ENCODE results near the gene GOLGA6L1. TPM values are rescaled to one million over a fixed set of nuclear protein-coding genes. Genes with fewer than 3 reads are reported as not detected.
"Not testable (repeated sequence)": the region's sequence is repeated elsewhere in the genome, so short reads cannot be mapped to it uniquely, and the experiment has no call there.

Gene GOLGA6L1, protein sequence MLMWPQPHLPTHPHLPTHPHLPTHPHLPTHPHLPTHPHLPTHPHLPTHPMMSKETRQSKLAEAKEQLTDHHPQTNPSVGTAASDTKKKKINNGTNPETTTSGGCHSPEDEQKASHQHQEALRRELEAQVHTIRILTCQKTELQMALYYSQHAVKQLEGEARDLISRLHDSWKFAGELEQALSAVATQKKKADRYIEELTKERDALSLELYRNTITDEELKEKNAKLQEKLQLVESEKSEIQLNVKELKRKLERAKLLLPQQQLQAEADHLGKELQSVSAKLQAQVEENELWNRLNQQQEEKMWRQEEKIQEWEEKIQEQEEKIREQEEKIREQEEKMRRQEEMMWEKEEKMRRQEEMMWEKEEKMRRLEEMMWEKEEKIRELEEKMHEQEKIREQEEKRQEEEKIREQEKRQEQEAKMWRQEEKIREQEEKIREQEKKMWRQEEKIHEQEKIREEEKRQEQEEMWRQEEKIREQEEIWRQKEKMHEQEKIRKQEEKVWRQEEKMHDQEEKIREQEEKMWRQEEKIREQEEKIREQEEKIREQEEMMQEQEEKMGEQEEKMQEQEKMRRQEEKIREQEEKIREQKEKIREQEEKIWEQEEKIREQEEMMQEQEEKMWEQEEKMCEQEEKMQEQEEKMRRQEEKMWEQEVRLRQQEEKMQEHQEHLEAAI
- not detected for total RNA-seq
- not detected for polyA plus RNA-seq

DNA sequence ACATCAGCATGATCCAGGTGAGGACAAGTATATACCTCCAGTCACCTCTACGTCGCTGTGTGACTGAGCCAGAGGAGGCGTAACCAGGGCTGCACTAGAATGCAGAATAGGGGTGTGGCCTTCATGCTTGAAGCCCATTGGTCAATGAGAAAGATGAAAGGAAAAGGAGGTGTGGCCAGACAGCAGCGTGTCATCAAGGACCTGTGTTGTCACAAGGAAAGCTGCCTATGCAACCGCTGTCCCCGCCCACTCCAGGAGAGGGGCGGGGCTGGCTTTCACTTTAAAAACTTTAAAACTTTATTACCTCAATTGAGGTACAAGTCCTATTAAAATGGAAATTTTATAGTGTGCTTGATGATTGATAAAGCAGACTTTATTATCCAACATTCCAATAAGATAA, at the start of gene GOLGA6L1:
TSS of gene GOLGA6L1 (minus strand) at position 101 of the 400 bp plus-strand sequence. CDS start at position 10, 91 bp downstream.
- H3K36me3 Mint-ChIP-seq; H3K27me3 ChIP-seq (ENCODE audit: insufficient read depth, low read length, poor library complexity, severe bottlenecking); H3K27ac Mint-ChIP-seq; H3K4me1 Mint-ChIP-seq; H3K9me3 ChIP-seq (ENCODE audit: low read length); CTCF ChIA-PET; H3K4me3 ChIP-seq (ENCODE audit: low read length); H3K9me3 Mint-ChIP-seq; H3K4me3 Mint-ChIP-seq; DNase-seq; POLR2A ChIA-PET; H3K27me3 Mint-ChIP-seq; H3K27ac ChIP-seq (ENCODE audit: low read depth, low read length); H3K36me3 ChIP-seq (ENCODE audit: insufficient read depth, low read length); H3K4me1 ChIP-seq (ENCODE audit: insufficient read depth, low read length): not testable (repeated sequence)

DNA sequence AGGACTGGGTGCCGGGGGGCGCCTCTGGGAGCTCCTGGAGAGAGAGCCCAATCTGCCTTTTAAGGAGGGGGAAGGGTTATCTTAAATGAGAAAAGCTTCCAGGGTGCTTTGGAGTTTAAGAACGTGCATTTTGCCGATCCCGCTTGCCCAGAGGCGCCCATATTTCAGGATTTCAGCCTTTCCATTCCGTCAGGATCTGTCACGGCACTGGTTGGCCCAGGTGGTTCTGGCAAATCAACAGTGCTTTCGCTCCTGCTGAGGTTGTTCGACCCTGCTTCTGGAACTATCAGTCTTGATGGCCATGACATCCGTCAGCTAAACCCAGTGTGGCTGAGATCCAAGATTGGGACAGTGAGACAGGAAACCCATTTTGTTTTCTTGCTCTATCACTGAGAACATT, 44.6 kb upstream of the GOLGA6L1 start:
- H3K36me3 ChIP-seq (ENCODE audit: insufficient read depth, low read length); POLR2A ChIA-PET; H3K27ac Mint-ChIP-seq; H3K27ac ChIP-seq (ENCODE audit: low read depth, low read length); H3K4me3 ChIP-seq (ENCODE audit: low read length); H3K27me3 ChIP-seq (ENCODE audit: insufficient read depth, low read length, poor library complexity, severe bottlenecking); H3K4me1 ChIP-seq (ENCODE audit: insufficient read depth, low read length); H3K9me3 ChIP-seq (ENCODE audit: low read length); H3K4me3 Mint-ChIP-seq; CTCF ChIA-PET; H3K27me3 Mint-ChIP-seq; H3K36me3 Mint-ChIP-seq; H3K4me1 Mint-ChIP-seq; H3K9me3 Mint-ChIP-seq: not testable (repeated sequence)
- peak in 1 of 5 donors; percentile 43 for DNase-seq

DNA sequence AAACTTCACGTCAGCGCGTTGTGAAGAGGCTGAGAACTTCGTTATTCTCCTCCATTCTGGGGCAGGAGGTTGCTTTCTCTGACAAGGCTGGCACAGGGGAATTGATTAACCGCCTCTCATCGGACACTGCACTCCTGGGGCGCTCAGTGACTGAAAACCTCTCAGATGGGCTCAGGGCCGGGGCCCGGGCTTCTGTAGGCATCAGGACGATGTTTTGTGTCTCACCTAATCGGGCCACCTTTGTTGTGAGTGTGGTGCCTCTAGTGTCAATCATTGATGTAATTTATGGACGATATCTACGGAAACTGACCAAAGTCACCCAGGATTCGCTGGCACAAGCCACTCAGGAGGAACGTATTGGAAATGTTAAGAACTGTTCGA, 43.9 kb upstream of the GOLGA6L1 start:
- H3K36me3 Mint-ChIP-seq: not testable (repeated sequence)

DNA sequence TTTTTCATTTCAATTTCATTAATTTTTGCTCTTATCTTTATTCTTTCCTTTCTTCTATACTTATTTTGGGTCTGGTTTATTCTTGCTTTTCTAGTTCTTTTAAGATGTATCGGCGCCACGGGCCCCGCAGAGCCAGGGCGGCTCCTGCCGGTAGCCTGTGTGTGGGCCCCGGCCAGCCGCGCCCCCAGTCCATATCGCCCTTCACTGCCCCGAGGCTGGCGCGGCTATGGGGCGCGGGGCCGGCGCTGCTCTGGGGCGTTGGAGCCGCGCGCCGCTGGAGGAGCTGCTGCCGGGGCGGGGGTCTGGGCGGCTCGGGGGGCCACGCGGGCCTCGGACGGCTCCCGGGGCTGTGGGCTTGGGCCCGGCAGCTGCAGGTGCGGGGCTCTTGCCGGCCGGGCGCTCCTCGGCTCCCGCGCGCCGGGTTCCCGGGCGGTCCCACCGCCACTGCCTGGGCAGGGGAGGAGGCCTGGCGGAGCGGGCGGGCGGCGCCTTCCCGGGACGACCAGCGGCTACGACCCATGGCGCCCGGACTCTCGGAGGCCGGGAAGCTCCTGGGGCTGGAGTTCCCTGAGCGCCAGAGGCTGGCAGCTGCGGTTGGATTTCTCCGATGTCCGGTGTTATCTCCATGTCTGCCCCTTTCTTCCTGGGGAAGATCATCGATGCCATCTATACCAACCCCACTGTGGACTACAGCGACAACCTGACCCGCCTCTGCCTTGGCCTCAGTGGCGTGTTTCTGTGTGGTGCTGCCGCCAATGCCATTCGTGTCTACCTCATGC, 43.3 kb upstream of the GOLGA6L1 start:
- H3K27ac Mint-ChIP-seq; CTCF ChIA-PET; POLR2A ChIA-PET; H3K36me3 Mint-ChIP-seq; H3K27me3 Mint-ChIP-seq; H3K4me3 Mint-ChIP-seq; DNase-seq; H3K27me3 ChIP-seq (ENCODE audit: insufficient read depth, low read length, poor library complexity, severe bottlenecking); H3K4me1 Mint-ChIP-seq; H3K9me3 Mint-ChIP-seq; H3K4me1 ChIP-seq (ENCODE audit: insufficient read depth, low read length); H3K27ac ChIP-seq (ENCODE audit: low read depth, low read length); H3K4me3 ChIP-seq (ENCODE audit: low read length); H3K36me3 ChIP-seq (ENCODE audit: insufficient read depth, low read length); H3K9me3 ChIP-seq (ENCODE audit: low read length): not testable (repeated sequence)

More for the DNA sequence above, 43.9 kb upstream of the GOLGA6L1 start:
- H3K36me3 ChIP-seq (ENCODE audit: insufficient read depth, low read length); DNase-seq; H3K4me3 Mint-ChIP-seq; H3K4me1 ChIP-seq (ENCODE audit: insufficient read depth, low read length); H3K27me3 ChIP-seq (ENCODE audit: insufficient read depth, low read length, poor library complexity, severe bottlenecking); H3K27ac ChIP-seq (ENCODE audit: low read depth, low read length); CTCF ChIA-PET; H3K27me3 Mint-ChIP-seq; H3K4me3 ChIP-seq (ENCODE audit: low read length); H3K9me3 Mint-ChIP-seq; POLR2A ChIA-PET; H3K27ac Mint-ChIP-seq; H3K9me3 ChIP-seq (ENCODE audit: low read length); H3K4me1 Mint-ChIP-seq: not testable (repeated sequence)

DNA sequence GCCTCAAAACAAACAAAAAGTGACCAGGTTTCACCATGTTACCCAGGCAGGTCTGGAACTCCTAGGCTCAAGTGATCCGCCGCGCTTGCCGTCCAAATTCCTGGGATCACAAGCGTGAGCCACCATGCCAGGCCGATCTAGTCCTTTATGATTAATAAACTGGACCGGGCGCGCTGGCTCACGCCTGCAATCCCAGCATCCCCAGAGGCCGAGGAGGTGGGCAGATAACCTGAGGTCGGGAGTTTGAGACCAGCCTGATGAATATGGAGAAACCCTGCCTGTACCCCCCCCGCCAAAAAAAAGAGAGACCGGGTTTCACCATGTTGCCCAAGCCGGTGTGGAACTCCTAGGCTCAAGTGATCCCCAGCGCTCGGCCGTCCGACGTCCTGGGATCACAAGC, 40.1 kb upstream of the GOLGA6L1 start:
- H3K4me3 Mint-ChIP-seq; H3K4me3 ChIP-seq (ENCODE audit: low read length); H3K4me1 Mint-ChIP-seq; CTCF ChIA-PET; H3K36me3 Mint-ChIP-seq; H3K27ac ChIP-seq (ENCODE audit: low read depth, low read length); H3K27me3 ChIP-seq (ENCODE audit: insufficient read depth, low read length, poor library complexity, severe bottlenecking); H3K36me3 ChIP-seq (ENCODE audit: insufficient read depth, low read length); H3K9me3 Mint-ChIP-seq; POLR2A ChIA-PET; DNase-seq; H3K27ac Mint-ChIP-seq; H3K27me3 Mint-ChIP-seq; H3K4me1 ChIP-seq (ENCODE audit: insufficient read depth, low read length); H3K9me3 ChIP-seq (ENCODE audit: low read length): not testable (repeated sequence)

DNA sequence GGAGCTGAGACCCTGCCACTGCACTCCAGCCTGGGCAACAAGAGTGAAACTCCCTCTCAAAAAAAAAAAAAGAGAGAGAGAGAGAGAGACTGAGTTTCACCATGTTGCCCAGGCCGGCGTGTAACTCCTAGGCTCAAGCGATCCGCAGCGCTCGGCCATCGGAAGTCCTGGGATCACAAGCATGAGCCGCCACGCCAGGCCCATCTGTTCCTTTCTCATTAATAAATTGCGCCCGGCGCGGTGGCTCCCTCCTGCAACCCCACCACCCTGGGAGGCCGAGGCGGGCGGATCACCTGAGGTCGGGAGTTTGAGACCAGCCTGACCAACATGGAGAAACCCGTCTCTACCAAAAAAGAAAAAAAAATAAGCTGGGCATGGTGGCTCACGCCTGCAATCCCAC, 39.0 kb upstream of the GOLGA6L1 start:
- DNase-seq; H3K27me3 ChIP-seq (ENCODE audit: insufficient read depth, low read length, poor library complexity, severe bottlenecking); H3K9me3 ChIP-seq (ENCODE audit: low read length); H3K27ac ChIP-seq (ENCODE audit: low read depth, low read length); H3K36me3 ChIP-seq (ENCODE audit: insufficient read depth, low read length); H3K27me3 Mint-ChIP-seq; H3K9me3 Mint-ChIP-seq; H3K4me1 ChIP-seq (ENCODE audit: insufficient read depth, low read length); H3K4me3 Mint-ChIP-seq; H3K4me1 Mint-ChIP-seq; H3K36me3 Mint-ChIP-seq; CTCF ChIA-PET; H3K4me3 ChIP-seq (ENCODE audit: low read length); POLR2A ChIA-PET; H3K27ac Mint-ChIP-seq: not testable (repeated sequence)

DNA sequence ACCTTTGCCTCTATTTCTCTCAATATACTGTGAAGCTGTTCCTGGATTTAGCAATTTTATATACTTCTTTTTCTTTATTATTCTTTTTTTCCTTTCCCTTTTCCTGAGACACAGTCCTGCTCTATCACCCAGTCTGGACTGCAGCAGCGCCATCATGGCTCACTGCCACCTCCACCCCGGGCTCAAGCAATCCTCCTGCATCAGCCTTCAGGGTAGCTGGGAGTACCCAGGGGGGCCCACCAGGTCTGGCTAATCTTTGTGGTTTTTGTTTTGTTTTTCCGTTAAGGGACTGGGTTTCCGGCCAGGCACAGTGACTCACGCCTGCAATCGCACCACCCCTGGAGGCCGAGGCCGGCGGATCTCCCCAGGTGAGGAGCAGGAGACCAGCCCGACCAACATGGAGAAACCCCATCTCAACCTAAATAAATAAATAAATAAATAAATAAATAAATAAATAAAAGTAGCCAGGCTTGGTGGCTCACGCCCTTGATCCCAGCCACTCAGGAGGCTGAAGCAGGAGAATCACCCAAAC, 38.1 kb upstream of the GOLGA6L1 start:
- DNase-seq; CTCF ChIA-PET; H3K36me3 Mint-ChIP-seq; H3K9me3 Mint-ChIP-seq; H3K27me3 Mint-ChIP-seq; H3K9me3 ChIP-seq (ENCODE audit: low read length); H3K27me3 ChIP-seq (ENCODE audit: insufficient read depth, low read length, poor library complexity, severe bottlenecking); H3K4me1 ChIP-seq (ENCODE audit: insufficient read depth, low read length); H3K27ac Mint-ChIP-seq; H3K27ac ChIP-seq (ENCODE audit: low read depth, low read length); H3K4me3 Mint-ChIP-seq; H3K4me3 ChIP-seq (ENCODE audit: low read length); H3K4me1 Mint-ChIP-seq; POLR2A ChIA-PET; H3K36me3 ChIP-seq (ENCODE audit: insufficient read depth, low read length): not testable (repeated sequence)

DNA sequence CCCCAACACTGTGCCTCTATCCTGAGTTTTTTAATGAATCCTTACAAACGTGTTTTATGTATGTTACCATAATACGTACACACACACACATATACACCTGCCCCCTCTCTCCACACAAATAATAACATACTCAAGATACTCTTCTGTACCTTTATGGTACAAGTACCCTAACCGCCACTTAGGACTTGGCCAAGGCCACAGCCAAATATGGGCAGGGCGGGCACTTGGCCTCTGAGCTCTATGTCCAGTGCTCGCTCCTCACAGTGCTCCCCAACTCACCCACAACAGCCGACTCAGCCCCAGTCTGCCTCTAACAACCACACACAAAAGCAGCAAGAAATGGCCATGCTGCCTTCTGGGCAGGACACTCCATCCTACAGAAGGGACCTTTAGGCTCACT, 3.8 kb downstream of the GOLGA6L1 start:
- H3K4me1 Mint-ChIP-seq; H3K4me3 Mint-ChIP-seq; H3K36me3 Mint-ChIP-seq; DNase-seq; H3K4me3 ChIP-seq (ENCODE audit: low read length); H3K36me3 ChIP-seq (ENCODE audit: insufficient read depth, low read length); H3K9me3 Mint-ChIP-seq; H3K27me3 ChIP-seq (ENCODE audit: insufficient read depth, low read length, poor library complexity, severe bottlenecking); POLR2A ChIA-PET; H3K27ac ChIP-seq (ENCODE audit: low read depth, low read length); H3K9me3 ChIP-seq (ENCODE audit: low read length); H3K4me1 ChIP-seq (ENCODE audit: insufficient read depth, low read length); H3K27me3 Mint-ChIP-seq; CTCF ChIA-PET; H3K27ac Mint-ChIP-seq: not testable (repeated sequence)

Measured in CD8-positive, alpha-beta memory T cell (primary cell).